GM20000 (cell line): ENCODE data around the gene OR5K2.

Experiments
- DNase-seq: peaks from one replicate; pipeline ENCODE4 v3.0.0; 2012; ENCODE audit warnings: low spot score
- TF ChIP-seq, protein P1 (sequence below): IDR thresholded peaks from 2 replicates; pipeline ENCODE4 v1.5.1; 2012; ENCODE audit warnings: mild to moderate bottlenecking, control low read depth; ENCODE audit errors: extremely low read depth, missing control alignments

OR5K2 gene

DNA sequence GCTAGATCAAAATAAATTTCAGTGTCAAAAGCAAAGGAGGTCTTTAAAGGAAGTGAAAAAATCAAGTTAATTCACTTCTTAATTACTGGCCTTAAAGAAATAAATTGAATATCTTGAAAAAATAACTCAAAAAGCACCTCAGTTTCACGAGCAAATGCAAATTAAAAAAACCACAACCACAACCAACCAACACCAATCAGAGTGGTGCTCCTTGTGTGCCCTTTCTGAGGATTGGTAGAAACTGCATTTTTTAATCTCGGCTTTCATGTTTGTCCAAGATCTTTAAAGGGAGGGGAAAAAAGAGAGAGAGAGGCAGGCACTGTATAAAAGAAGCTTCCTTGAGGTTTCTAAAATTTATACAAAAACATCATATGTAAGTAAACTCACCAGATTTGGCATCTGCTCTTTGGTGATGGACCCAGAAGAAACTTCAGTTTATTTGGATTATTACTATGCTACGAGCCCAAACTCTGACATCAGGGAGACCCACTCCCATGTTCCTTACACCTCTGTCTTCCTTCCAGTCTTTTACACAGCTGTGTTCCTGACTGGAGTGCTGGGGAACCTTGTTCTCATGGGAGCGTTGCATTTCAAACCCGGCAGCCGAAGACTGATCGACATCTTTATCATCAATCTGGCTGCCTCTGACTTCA, 34.3 kb downstream of the OR5K2 start, which contains the start of gene GPR15:
TSS of gene GPR15 (plus strand) at position 357 of the 653 bp plus-strand sequence. CDS start at position 413, 56 bp downstream.
- TF ChIP-seq, protein P1, sequence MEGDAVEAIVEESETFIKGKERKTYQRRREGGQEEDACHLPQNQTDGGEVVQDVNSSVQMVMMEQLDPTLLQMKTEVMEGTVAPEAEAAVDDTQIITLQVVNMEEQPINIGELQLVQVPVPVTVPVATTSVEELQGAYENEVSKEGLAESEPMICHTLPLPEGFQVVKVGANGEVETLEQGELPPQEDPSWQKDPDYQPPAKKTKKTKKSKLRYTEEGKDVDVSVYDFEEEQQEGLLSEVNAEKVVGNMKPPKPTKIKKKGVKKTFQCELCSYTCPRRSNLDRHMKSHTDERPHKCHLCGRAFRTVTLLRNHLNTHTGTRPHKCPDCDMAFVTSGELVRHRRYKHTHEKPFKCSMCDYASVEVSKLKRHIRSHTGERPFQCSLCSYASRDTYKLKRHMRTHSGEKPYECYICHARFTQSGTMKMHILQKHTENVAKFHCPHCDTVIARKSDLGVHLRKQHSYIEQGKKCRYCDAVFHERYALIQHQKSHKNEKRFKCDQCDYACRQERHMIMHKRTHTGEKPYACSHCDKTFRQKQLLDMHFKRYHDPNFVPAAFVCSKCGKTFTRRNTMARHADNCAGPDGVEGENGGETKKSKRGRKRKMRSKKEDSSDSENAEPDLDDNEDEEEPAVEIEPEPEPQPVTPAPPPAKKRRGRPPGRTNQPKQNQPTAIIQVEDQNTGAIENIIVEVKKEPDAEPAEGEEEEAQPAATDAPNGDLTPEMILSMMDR: no peak
- no peak for DNase-seq

DNA sequence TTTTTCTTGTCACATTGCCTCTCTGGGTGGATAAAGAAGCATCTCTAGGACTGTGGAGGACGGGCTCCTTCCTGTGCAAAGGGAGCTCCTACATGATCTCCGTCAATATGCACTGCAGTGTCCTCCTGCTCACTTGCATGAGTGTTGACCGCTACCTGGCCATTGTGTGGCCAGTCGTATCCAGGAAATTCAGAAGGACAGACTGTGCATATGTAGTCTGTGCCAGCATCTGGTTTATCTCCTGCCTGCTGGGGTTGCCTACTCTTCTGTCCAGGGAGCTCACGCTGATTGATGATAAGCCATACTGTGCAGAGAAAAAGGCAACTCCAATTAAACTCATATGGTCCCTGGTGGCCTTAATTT, 34.8 kb downstream of the OR5K2 start:
- no peak for DNase-seq
- TF ChIP-seq, protein P1: no peak

DNA sequence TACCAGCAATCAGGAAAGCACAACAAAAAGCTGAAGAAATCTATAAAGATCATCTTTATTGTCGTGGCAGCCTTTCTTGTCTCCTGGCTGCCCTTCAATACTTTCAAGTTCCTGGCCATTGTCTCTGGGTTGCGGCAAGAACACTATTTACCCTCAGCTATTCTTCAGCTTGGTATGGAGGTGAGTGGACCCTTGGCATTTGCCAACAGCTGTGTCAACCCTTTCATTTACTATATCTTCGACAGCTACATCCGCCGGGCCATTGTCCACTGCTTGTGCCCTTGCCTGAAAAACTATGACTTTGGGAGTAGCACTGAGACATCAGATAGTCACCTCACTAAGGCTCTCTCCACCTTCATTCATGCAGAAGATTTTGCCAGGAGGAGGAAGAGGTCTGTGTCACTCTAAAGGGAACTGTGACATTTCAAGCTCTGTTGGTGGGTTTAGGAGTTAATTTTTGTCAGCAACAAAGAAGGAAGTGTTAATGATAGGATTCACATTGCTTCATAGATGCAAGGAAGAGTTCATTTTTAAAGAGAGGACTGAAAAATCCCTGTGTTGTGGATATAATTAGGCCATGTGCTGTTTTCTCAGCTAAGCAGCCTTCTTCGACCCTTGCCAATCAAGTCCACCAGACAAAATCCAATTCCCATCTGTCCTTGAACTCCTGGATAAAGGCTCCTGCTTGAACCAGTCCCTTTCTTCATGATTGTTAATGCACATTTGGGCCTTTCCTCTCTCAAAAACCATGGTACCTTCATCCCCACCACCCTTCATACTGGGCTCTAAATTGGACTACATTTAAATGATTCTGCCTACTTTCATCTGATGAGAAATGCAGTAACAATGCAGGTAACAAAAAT, 35.5 kb downstream of the OR5K2 start:
- DNase-seq: no peak
- TF ChIP-seq, protein P1: no peak

DNA sequence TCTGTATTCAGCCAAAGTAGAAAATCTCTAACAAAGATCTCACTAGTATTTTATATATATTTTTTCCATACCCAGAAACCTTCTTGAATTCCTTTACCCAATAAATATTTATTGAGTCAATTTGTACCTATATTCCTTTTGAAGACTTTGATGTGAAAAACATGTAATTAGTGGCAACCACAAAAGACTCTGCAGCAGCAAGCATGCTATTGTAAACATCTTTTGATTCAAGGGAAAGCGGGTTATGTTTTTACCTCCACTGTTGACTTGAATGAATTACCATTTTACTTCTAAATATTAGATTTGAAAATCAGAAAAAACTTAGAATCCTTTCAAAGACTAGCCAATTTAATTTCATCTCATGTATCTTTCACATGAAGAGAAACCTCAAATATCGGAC, 36.7 kb downstream of the OR5K2 start:
- TF ChIP-seq, protein P1: no peak
- DNase-seq: no peak

DNA sequence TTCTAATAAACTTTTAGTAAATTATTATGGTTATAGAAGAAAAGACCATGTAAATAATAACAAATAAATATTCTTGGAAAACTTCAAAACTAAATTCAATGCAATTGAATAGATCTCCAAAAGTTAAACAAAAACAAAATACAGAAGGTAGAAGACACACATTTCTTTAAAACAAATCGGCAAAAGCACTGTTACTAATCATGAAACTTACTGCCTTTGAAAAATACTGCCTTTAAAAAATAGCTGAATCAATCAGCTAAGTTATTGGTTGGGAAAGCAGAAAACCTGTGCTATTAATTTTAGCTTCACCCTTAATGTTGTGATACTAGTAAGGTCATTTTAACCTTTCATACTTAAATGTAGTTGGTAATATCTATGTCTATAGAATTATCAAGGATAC, 37.3 kb downstream of the OR5K2 start:
- DNase-seq: no peak
- TF ChIP-seq, protein P1: no peak

DNA sequence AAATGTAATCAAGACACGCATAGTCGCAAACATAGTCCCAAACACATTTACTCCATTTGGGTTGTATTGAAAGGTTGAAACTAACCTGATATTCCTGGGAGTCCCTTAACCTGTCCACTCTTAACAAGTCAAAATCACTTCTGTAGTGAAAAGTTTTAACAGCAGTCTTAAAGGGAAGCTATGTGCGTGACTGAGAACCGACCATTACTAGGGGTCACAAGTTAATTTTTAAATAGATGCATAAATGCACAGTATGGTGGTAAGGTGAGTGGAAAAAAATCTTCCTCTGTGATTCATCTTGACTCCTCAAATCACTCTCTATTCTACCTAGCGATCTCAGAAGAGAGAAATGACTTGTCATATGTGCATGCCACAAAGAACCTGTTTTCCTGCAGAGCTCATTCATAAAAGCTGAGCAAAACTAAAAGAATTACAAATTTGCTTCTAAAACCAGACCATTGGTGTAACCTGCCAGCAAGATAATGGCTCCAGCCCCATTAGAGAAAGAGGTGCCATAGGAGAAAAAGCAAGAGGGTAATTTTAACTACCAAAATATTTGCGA, 39.1 kb downstream of the OR5K2 start:
- TF ChIP-seq, protein P1: no peak
- DNase-seq: peak; percentile 48

DNA sequence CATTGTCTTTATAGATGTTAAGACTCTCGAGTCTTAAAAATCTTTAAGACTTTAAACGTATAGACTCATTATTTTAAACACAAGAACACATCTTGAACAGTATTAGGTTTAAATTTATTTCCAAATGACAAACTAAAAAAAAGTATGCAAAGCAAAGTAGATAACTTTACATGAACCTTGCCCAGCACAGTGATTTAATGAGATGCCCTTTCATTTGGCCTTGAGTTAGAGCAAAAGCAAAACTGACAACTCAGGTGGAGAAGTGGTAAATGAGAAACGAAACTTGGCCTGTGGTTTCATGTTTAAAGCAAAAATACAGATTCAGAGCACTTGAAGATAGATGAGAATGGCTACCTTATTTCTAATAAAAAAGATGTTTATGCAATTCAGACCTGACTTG, 42.9 kb downstream of the OR5K2 start:
- TF ChIP-seq, protein P1: no peak

More for the DNA sequence above, 42.9 kb downstream of the OR5K2 start:
- no peak for DNase-seq
